Measurements from ENCODE around the gene LRRC70. TPM values are rescaled to one million over a fixed set of nuclear protein-coding genes. Genes with fewer than 3 reads are reported as not detected.

Gene LRRC70, protein sequence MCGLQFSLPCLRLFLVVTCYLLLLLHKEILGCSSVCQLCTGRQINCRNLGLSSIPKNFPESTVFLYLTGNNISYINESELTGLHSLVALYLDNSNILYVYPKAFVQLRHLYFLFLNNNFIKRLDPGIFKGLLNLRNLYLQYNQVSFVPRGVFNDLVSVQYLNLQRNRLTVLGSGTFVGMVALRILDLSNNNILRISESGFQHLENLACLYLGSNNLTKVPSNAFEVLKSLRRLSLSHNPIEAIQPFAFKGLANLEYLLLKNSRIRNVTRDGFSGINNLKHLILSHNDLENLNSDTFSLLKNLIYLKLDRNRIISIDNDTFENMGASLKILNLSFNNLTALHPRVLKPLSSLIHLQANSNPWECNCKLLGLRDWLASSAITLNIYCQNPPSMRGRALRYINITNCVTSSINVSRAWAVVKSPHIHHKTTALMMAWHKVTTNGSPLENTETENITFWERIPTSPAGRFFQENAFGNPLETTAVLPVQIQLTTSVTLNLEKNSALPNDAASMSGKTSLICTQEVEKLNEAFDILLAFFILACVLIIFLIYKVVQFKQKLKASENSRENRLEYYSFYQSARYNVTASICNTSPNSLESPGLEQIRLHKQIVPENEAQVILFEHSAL
- 45.9 and 48.7 TPM in 2 replicates for total RNA-seq

DNA sequence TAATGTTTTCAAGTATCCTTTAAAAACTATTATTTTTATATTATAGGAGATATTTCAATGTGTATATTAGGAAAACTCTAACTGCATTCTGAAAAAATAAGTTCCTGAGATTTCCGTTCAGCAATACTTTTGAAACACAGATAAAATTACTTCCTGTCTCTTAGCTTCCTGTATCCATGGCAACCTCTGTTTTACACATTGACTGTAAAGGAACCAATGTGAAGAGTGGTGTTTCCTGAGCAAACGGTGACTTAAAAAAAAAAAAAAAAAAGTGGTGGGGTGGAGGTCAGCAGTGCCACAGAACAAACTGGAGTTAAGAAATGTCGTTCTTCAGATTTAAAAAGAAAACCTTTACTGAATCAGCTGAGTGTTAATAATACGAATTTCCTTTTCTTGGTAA is at the start of gene LRRC70:
Gene LRRC70, plus strand, starts transcription at position 280 of the 400 bp plus-strand sequence. CDS start 620 bp downstream, outside the sequence.

Other genes with a start within 250 kb of the LRRC70 start
- 33.3 and 46.0 TPM in 2 replicates for gene DIMT1, start 174.9 kb upstream of the LRRC70 start, total RNA-seq
- 88.2 and 119 TPM in 2 replicates for gene IPO11, start 166.1 kb upstream of the LRRC70 start, total RNA-seq

All from vein endothelial cell (primary cell).